ENCODE results near the gene TBX5.

- TF ChIP-seq EZH2 (IDR thresholded peaks at IDR 0.05; ENCODE audit: borderline replicate concordance, insufficient read depth, low read depth, low read length, poor library complexity, severe bottlenecking) = no peak
- no peak for TF ChIP-seq CTCF (IDR thresholded peaks at IDR 0.05)
These were observed 39.7 kb upstream of the TBX5 start for GRCh38 chr12:114445401-114446323.

Data from B cell (primary cell).